SK-N-SH (cell line): Measurements from ENCODE around the gene C15orf39. TPM values are rescaled to one million over a fixed set of nuclear protein-coding genes. Genes with fewer than 3 reads are reported as not detected.

Experiments used
- CTCF ChIA-PET: fragments of 300-600, 350-600 bp; formaldehyde crosslinking; extraction: SDS; loops from one replicate; lab custom pipeline; 2021; lab: Yijun Ruan, JAX
- POLR2A ChIA-PET: fragments of 350-600 bp; sonication (Branson Sonifier 250); formaldehyde crosslinking; extraction: SDS; loops from one replicate; lab custom pipeline; 2020; ENCODE audit warnings: antibody characterized with exemption, inconsistent platforms; lab: Yijun Ruan, JAX
- DNase-seq: peaks from one replicate; pipeline ENCODE4 v3.0.0; 2012
- H2AFZ ChIP-seq: fragments of 200-600 bp; sonication (generic); 2 replicates; pipeline ENCODE4 v1.8.1; 2016; ENCODE audit warnings: antibody characterized with exemption, mild to moderate bottlenecking, low read depth
- H3F3A ChIP-seq: fragments of 200-600 bp; sonication (generic); replicated peaks from 2 replicates; pipeline ENCODE3; 2016; ENCODE audit warnings: antibody characterized with exemption, mild to moderate bottlenecking; ENCODE audit not compliant: insufficient read depth
- H3K27ac ChIP-seq, 2 experiments: fragments of 200-500 bp in 1 of 2; fragments of 200-600 bp in 1 of 2; sonication (Bioruptor generic) in 1 of 2; sonication (generic), shearing (Covaris generic) in 1 of 2; 2 replicates each; pipeline versions ENCODE4 v1.5.1 to v1.6.1; 2014 to 2016; ENCODE audit warnings: low read depth in 2 of 2, inconsistent platforms in 1 of 2, low read length in 1 of 2, mild to moderate bottlenecking in 1 of 2, mixed read lengths in 1 of 2
- H3K27me3 ChIP-seq: fragments of 200-600 bp; sonication (generic), shearing (Covaris generic); 2 replicates; pipeline ENCODE4 v1.6.1; 2016; ENCODE audit warnings: mixed run types; ENCODE audit not compliant: insufficient read depth
- H3K36me3 ChIP-seq, 2 experiments: fragments of 200-500 bp in 1 of 2; fragments of 200-600 bp in 1 of 2; sonication (Bioruptor generic) in 1 of 2; sonication (generic) in 1 of 2; replicated peaks in 1 of 2; 2 replicates each; pipeline versions ENCODE3 to v1.5.1; 2014 to 2016; ENCODE audit warnings: low read length in 1 of 2, mild to moderate bottlenecking in 1 of 2; ENCODE audit not compliant: insufficient read depth in 2 of 2, control insufficient read depth in 1 of 2
- H3K4me1 ChIP-seq, 2 experiments: fragments of 200-500 bp in 1 of 2; fragments of 200-600 bp in 1 of 2; sonication (Bioruptor generic) in 1 of 2; sonication (generic), shearing (Covaris generic) in 1 of 2; 2 replicates each; pipeline versions ENCODE4 v1.5.1 to v1.6.1; 2014 to 2016; ENCODE audit warnings: low read depth in 1 of 2, low read length in 1 of 2, mixed run types in 1 of 2; ENCODE audit not compliant: insufficient read depth in 2 of 2, control insufficient read depth in 1 of 2
- H3K4me2 ChIP-seq: fragments of 200-600 bp; sonication (generic), shearing (Covaris generic); 2 replicates; pipeline ENCODE4 v1.6.1; 2017; ENCODE audit warnings: mixed run types
- H3K4me3 ChIP-seq, 2 experiments: fragments of 200-500 bp in 1 of 2; fragments of 200-600 bp in 1 of 2; sonication (Bioruptor generic) in 1 of 2; sonication (generic), shearing (Covaris generic) in 1 of 2; 2 replicates each; pipeline versions ENCODE4 v1.5.1 to v1.8.1; 2014 to 2016; ENCODE audit warnings: low read depth in 2 of 2, inconsistent platforms in 1 of 2, low read length in 1 of 2, mild to moderate bottlenecking in 1 of 2, mixed read lengths in 1 of 2, moderate library complexity in 1 of 2
- H3K79me2 ChIP-seq: fragments of 200-600 bp; sonication (generic); 2 replicates; pipeline ENCODE4 v1.8.1; 2017; ENCODE audit warnings: mild to moderate bottlenecking; ENCODE audit not compliant: insufficient read depth
- H3K9ac ChIP-seq: fragments of 200-600 bp; sonication (generic); 2 replicates; pipeline ENCODE4 v1.6.1; 2017; ENCODE audit warnings: mixed run types
- H3K9me2 ChIP-seq: fragments of 200-600 bp; sonication (generic); 2 replicates; pipeline ENCODE4 v1.6.1; 2017; ENCODE audit warnings: mixed run types
- H3K9me3 ChIP-seq: fragments of 200-600 bp; sonication (generic); 2 replicates; pipeline ENCODE4 v1.6.1; 2017; ENCODE audit warnings: mixed run types, mild to moderate bottlenecking, moderate library complexity
- H4K20me1 ChIP-seq: fragments of 200-600 bp; sonication (generic); 2 replicates; pipeline ENCODE4 v1.6.1; 2017; ENCODE audit warnings: mild to moderate bottlenecking, mixed run types; ENCODE audit not compliant: insufficient read depth
- CTCF ChIP-seq: fragments of 200-600 bp; sonication (generic); IDR thresholded peaks from 2 replicates; pipeline ENCODE4 v1.6.1; 2017; ENCODE audit warnings: antibody characterized with exemption, mild to moderate bottlenecking, moderate library complexity
- GABPA ChIP-seq: IDR thresholded peaks from 2 replicates; pipeline ENCODE4 v1.4.0; 2012; ENCODE audit warnings: low read depth, mild to moderate bottlenecking
- MAX ChIP-seq: IDR thresholded peaks from 2 replicates; pipeline ENCODE4 v1.4.0; 2012; ENCODE audit warnings: low read depth
- NFIC ChIP-seq: IDR thresholded peaks from 2 replicates; pipeline ENCODE4 v1.4.0; 2012; ENCODE audit warnings: borderline replicate concordance
- POLR2AphosphoS5 ChIP-seq: IDR thresholded peaks from 2 replicates; pipeline ENCODE4 v1.6.1; 2012; ENCODE audit warnings: low read depth, low read length
- REST ChIP-seq: IDR thresholded peaks from 2 replicates; pipeline ENCODE4 v1.6.1; 2012; ENCODE audit warnings: mild to moderate bottlenecking, low read depth, low read length, moderate library complexity
- RXRA ChIP-seq: IDR thresholded peaks from 2 replicates; pipeline ENCODE4 v1.4.0; 2012; ENCODE audit warnings: low read depth, mild to moderate bottlenecking, borderline replicate concordance
- SMC3 ChIP-seq: IDR thresholded peaks from 2 replicates; pipeline ENCODE4 v1.6.1; 2012; ENCODE audit warnings: low read depth, low read length, improper control_type of control experiment
- TCF12 ChIP-seq: IDR thresholded peaks from 2 replicates; pipeline ENCODE4 v1.4.0; 2012
- USF1 ChIP-seq: IDR thresholded peaks from 2 replicates; pipeline ENCODE4 v1.4.0; 2012; ENCODE audit warnings: low read depth, borderline replicate concordance
- WGBS: methylation state at CpG from one replicate; pipeline ENCODE4 v1.1.6; 2017; ENCODE audit warnings: low lambda C conversion rate; 5-methylcytosine and 5-hydroxymethylcytosine counted together
- polyA plus RNA-seq, 3 experiments: library from polyadenylated mRNA; depleted of rRNA; stranded (reverse); fragments of >200 nt; gene quantifications; 2 replicates each; pipeline ENCODE4 v1.2.3, GENCODE V29; 2012

Gene C15orf39
- polyA plus RNA-seq, 1 of the 3 experiments (the other 2 are of a cell fraction): 2.5 TPM

- CTCF ChIA-PET: no interaction called here
Observed at GRCh38 chr15:75154461-75155062, 47.1 kb upstream of the C15orf39 start.

More at GRCh38 chr15:75154461-75155062, 47.1 kb upstream of the C15orf39 start:
- Histone ChIP-seq H3K9me3 (no peaks in the 10 kb centered on the region), H3K4me3 (no peak overlapping the region), H3F3A (no peaks in the 10 kb centered on the region), H4K20me1 (no peaks in the 10 kb centered on the region), H3K4me2 (no peak overlapping the region), H3K79me2 (no peaks in the 10 kb centered on the region), H3K9ac (no peak overlapping the region), H3K4me1 (no peaks in the 10 kb centered on the region), H3K36me3 (no peaks in the 10 kb centered on the region), H2AFZ (no peak overlapping the region), H3K9me2 (no peaks in the 10 kb centered on the region), H3K27me3 (no peaks in the 10 kb centered on the region), H3K27ac (no peak overlapping the region)
- DNase-seq: no peak
- POLR2A ChIA-PET: no interaction called here
- WGBS: 52% methylated on average over 2 of the region's 7 CpGs
- TF ChIP-seq REST: no peak
- no peak for TF ChIP-seq RXRA
- TF ChIP-seq POLR2AphosphoS5: no peak
- no peak for TF ChIP-seq USF1
- no peak for TF ChIP-seq GABPA
- no peak for TF ChIP-seq CTCF
- TF ChIP-seq NFIC: no peak
- no peak for TF ChIP-seq MAX
- no peak for TF ChIP-seq TCF12
- no peak for TF ChIP-seq SMC3
